ENCODE measurements around the gene MRPL38. TPM values are rescaled to one million over a fixed set of nuclear protein-coding genes. Genes with fewer than 3 reads are reported as not detected.
"Not testable (repeated sequence)": the region's sequence is repeated elsewhere in the genome, so short reads cannot be mapped to it uniquely, and the experiment has no call there.

The MRPL38 gene
- total RNA-seq, 1 donor from 2014 or later: 133 TPM

GRCh38 chr17:75854881-75855309, 49.8 kb downstream of the MRPL38 start:
- no peak for DNase-seq
- TF ChIP-seq CTCF (IDR thresholded peaks at IDR 0.05; ENCODE audit: partially characterized antibody, unreplicated experiment): no peak
- H3K27ac Mint-ChIP-seq (ENCODE audit: unreplicated experiment): no peak overlapping the region
- H3K4me1 Mint-ChIP-seq (ENCODE audit: low read depth, unreplicated experiment): peaks cover 9% of the 10 kb centered on the region
- H3K9me3 Mint-ChIP-seq (ENCODE audit: unreplicated experiment): peaks cover 4% of the 10 kb centered on the region
- no peaks in the 10 kb centered on the region for H3K36me3 Mint-ChIP-seq (ENCODE audit: unreplicated experiment)
- no peak overlapping the region for H3K4me3 Mint-ChIP-seq (ENCODE audit: unreplicated experiment)
- no peaks in the 10 kb centered on the region for H3K27me3 Mint-ChIP-seq (ENCODE audit: unreplicated experiment)

DNA sequence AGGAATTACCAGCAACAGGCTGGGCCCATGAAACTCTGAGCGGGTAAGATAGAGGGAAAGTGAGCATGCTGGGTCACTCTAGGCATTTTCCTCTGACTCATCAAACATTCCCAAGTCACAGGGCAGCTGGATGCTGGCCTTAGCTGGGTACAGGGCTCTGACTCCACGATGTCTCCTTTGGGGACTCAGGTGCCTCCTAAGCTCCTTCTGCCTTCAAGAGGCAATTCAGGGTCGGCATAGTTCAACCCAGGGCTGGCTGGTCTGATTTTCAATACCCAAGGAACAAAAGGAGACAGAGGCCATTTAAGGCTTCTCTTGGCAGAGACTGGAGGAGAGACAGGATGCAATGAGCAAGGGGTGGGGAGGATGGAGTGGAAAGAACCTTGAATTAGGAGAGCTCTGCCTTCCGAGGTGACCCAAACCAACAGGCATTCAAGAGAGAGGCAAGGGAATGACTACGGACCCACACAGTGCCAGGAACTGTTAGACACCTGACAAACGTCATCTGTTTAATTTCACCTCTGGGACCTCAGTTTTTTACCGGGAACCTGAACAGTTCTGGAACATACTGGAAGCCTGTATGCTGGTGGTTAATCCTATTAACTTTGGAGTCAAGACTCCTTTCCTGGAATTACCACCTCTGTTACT, 50.5 kb downstream of the MRPL38 start:
- H3K4me1 Mint-ChIP-seq (ENCODE audit: low read depth, unreplicated experiment): peaks cover 9% of the 10 kb centered on the region
- TF ChIP-seq CTCF (IDR thresholded peaks at IDR 0.05; ENCODE audit: partially characterized antibody, unreplicated experiment): no peak
- DNase-seq: no peak
- peak overlapping the region; percentile 80 for H3K27ac Mint-ChIP-seq (ENCODE audit: unreplicated experiment)
- no peaks in the 10 kb centered on the region for H3K36me3 Mint-ChIP-seq (ENCODE audit: unreplicated experiment)
- H3K27me3 Mint-ChIP-seq (ENCODE audit: unreplicated experiment): no peaks in the 10 kb centered on the region
- H3K4me3 Mint-ChIP-seq (ENCODE audit: unreplicated experiment): no peak overlapping the region
- peaks cover 4% of the 10 kb centered on the region for H3K9me3 Mint-ChIP-seq (ENCODE audit: unreplicated experiment)

DNA sequence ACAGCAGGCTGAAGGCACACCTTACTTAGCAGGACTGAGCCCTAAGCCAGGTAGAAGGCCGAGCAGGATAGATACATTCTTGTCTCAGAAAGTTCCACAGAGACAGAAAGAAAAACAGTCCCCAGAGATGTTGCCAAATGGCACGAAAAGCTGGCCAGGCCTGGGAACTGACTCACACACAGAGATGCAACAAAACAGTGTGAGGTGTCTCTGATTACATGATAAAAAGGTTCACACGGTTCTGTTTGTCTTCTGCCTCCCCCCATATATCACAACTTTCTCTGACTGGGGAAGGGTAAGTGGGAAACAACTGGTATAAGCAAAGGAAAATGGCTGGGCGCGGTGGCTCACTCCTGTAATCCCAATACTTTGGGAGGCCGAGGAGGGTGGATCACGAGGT, 51.3 kb downstream of the MRPL38 start:
- H3K36me3 Mint-ChIP-seq (ENCODE audit: unreplicated experiment): no peaks in the 10 kb centered on the region
- no peak for DNase-seq
- no peak overlapping the region for H3K4me3 Mint-ChIP-seq (ENCODE audit: unreplicated experiment)
- peaks cover 9% of the 10 kb centered on the region for H3K4me1 Mint-ChIP-seq (ENCODE audit: low read depth, unreplicated experiment)
- no peak for TF ChIP-seq CTCF (IDR thresholded peaks at IDR 0.05; ENCODE audit: partially characterized antibody, unreplicated experiment)
- H3K9me3 Mint-ChIP-seq (ENCODE audit: unreplicated experiment): peaks cover 4% of the 10 kb centered on the region
- no peaks in the 10 kb centered on the region for H3K27me3 Mint-ChIP-seq (ENCODE audit: unreplicated experiment)
- no peak overlapping the region for H3K27ac Mint-ChIP-seq (ENCODE audit: unreplicated experiment)

DNA sequence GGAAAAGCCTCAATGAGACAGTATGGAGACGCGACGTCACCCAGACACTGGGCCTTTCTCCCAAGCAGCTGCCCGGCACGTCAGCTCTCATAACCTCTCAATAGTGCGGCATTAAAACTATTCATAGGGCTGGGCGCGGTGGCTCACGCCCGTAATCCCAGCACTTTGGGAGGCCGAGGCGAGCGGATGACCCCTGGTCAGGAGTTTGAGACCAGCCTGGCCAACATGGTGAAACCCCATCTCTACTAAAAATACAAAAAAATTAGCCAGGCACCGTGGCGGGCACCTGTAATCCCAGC, 53.0 kb downstream of the MRPL38 start:
- not testable (repeated sequence) for H3K4me1 Mint-ChIP-seq (ENCODE audit: low read depth, unreplicated experiment); H3K36me3 Mint-ChIP-seq (ENCODE audit: unreplicated experiment); H3K9me3 Mint-ChIP-seq (ENCODE audit: unreplicated experiment); H3K27me3 Mint-ChIP-seq (ENCODE audit: unreplicated experiment); H3K27ac Mint-ChIP-seq (ENCODE audit: unreplicated experiment); H3K4me3 Mint-ChIP-seq (ENCODE audit: unreplicated experiment); DNase-seq

DNA sequence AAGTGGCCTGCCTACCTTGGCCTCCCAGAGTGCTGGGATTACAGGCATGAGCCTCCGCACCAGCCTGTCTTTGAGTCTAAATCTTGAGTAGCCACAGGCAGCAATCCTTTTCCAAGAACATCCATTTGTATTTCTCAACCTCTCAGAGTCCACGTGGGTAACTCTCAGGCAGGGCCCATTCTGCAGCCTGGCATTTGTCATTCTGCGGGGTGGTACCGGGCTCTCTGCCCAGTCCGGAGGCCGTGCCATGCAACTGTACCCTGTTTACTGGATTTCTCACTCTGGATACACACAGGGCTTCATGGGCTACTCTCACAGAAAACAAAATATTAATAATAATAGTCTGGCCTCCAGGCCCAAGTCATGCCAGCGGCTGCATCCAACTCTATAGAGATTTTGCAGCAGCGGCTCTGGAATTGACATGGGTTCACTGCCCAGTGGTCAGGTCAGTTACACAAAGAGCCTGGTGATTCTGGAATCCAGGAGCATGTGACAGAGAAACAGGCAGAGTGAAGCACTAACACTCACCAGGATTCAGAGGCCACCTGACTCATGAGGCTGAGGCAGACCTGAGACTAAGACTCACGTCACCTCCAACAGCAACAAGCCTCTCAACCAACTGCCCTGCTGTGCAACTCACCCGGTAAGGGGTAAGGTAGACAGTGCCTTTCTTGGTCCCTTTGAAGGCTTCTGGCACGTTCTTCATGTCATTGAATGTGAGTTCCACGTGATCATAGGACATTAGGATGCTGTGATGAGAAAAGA, 53.6 kb downstream of the MRPL38 start:
- Mint-ChIP-seq H3K4me3 (ENCODE audit: unreplicated experiment) (no peak overlapping the region), H3K4me1 (ENCODE audit: low read depth, unreplicated experiment) (peaks cover 4% of the 10 kb centered on the region), H3K36me3 (ENCODE audit: unreplicated experiment) (no peaks in the 10 kb centered on the region), H3K27ac (ENCODE audit: unreplicated experiment) (no peak overlapping the region), H3K9me3 (ENCODE audit: unreplicated experiment) (peaks cover 6% of the 10 kb centered on the region), H3K27me3 (ENCODE audit: unreplicated experiment) (no peaks in the 10 kb centered on the region)
- no peak for DNase-seq
- no peak for TF ChIP-seq CTCF (IDR thresholded peaks at IDR 0.05; ENCODE audit: partially characterized antibody, unreplicated experiment)
